Dermis lymphatic vessel endothelial cell (primary cell): ENCODE data around the gene GCM1. TPM values are rescaled to one million over a fixed set of nuclear protein-coding genes. Genes with fewer than 3 reads are reported as not detected.

Experiments used
- total RNA-seq: library from RNA; depleted of rRNA; stranded (reverse); fragments of >200 nt; gene quantifications from 2 replicates; pipeline ENCODE4 v1.2.1, GENCODE V29; 2014

The GCM1 gene, protein sequence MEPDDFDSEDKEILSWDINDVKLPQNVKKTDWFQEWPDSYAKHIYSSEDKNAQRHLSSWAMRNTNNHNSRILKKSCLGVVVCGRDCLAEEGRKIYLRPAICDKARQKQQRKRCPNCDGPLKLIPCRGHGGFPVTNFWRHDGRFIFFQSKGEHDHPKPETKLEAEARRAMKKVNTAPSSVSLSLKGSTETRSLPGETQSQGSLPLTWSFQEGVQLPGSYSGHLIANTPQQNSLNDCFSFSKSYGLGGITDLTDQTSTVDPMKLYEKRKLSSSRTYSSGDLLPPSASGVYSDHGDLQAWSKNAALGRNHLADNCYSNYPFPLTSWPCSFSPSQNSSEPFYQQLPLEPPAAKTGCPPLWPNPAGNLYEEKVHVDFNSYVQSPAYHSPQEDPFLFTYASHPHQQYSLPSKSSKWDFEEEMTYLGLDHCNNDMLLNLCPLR
- total RNA-seq, result under 0.01 TPM in 1 of 2 replicates, not detected in the other

DNA sequence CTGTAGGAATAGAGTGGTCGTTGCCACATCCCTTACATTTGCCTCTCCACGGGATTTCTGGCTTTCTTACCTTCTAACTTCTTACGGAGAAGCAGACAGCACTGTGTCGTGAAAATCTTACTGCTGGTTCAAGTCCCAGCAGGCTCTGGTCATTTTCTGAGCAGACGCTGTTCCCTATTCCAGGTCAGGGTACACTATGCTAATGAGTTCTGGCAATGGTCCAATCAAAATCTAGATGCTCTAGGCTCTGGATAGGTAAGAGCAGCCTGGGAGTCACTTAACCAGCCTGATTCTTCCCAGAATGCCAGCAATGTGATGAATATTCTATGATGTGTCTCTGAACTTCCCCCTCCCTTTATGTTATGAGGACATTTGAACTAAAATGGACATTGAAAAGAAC, at the start of gene GCM1:
TSS of gene GCM1 (minus strand) at position 158 of the 400 bp plus-strand sequence. CDS start 3,209 bp downstream, outside the sequence.

Other genes starting within 250 kb of the GCM1 start
- gene GSTA3, start 239.1 kb downstream of the GCM1 start, total RNA-seq, result not detected in 2 replicates
- 11.9 and 20.9 TPM in 2 replicates for gene GSTA4, start 153.6 kb downstream of the GCM1 start, total RNA-seq
- gene CILK1, start 87.0 kb downstream of the GCM1 start, total RNA-seq, result 3.9 and 5.0 TPM in 2 replicates
- gene FBXO9, start 83.4 kb downstream of the GCM1 start, total RNA-seq, result 21.5 and 25.7 TPM in 2 replicates
- 74.1 and 81.2 TPM in 2 replicates for gene ELOVL5, start 200.1 kb upstream of the GCM1 start, total RNA-seq